SKM-1 (cell line): ENCODE measurements around the gene KIF3C.
"Not testable (repeated sequence)": the region's sequence is repeated elsewhere in the genome, so short reads cannot be mapped to it uniquely, and the experiment has no call there.

Source experiments
- DNase-seq: peaks from one replicate; lab custom pipeline; 2025; ENCODE audit not compliant: unreplicated experiment; lab: John Stamatoyannopoulos, UW

Gene KIF3C

DNA sequence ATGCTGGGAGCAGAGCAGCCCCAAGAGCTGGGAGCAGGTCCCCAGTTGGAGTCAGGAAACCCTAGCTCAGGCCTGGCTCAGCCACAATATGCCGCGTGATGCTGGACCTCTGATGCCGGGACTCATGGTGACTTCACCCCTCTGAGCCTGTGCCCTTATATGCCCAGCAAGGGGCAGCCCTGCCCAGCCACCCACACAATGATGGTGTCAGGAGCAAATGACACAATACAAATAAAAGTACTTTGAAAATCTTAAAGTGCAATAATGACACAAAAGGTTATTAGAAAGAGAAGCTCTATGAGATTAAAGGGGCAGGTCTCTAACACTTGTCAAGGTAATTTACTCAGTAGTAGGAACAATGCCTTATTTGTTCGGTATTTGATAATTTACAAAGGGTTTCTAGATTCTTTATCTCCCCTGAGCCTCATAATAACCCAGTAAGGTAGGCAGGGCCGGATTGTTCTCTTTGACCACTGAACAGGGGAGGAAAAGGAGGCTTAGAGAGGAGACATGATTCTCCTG, 18.3 kb upstream of the KIF3C start:
- DNase-seq = no peak

DNA sequence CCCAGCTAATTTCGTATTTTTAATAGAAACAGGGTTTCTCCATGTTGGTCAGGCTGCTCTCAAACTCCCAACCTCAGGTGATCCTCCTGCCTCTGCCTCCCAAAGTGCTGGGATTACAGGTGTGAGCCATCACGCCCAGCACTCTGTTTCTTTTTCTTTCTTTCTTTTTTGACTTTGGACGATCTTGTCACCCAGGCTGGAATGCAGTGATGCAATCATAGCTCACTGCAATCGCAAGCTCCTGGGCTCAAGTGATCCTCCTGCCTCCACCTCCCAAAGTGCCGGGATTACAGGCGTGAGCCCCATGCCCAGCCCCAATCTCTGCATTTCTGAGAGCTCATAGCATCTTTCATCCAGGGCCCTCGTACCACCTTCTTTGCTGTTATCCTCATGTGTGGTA, 17.1 kb upstream of the KIF3C start:
- not testable (repeated sequence) for DNase-seq

DNA sequence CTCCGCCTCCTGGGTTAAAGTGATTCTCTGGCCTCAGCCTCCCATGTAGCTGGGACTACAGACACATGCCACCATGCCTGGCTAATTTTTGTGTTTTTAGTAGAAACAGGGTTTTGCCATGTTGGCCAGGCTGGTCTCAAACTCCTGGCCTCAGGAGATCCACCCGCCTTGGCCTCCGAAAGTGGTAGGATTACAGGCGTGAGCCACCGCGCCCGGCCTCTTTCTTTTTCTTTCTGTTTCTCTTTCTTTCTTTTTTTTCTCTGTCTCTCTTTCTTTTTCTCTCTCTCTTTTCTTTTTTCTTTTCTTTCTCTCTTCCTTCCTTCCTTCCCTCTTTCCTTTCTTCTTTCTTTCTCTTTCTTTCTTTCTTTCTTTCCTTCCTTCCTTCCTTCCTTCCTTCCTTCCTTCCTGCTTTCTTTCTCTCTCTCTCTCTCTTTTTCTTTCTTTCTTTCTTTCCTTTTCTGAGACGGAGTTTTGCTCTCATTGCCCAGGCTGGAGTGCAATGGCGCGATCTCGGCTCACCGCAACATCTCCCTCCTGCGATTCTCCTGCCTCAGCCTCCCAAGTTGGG, 16.6 kb upstream of the KIF3C start:
- not testable (repeated sequence) for DNase-seq

GRCh38 chr2:25996844-25997243, 14.5 kb upstream of the KIF3C start:
- DNase-seq = no peak

DNA sequence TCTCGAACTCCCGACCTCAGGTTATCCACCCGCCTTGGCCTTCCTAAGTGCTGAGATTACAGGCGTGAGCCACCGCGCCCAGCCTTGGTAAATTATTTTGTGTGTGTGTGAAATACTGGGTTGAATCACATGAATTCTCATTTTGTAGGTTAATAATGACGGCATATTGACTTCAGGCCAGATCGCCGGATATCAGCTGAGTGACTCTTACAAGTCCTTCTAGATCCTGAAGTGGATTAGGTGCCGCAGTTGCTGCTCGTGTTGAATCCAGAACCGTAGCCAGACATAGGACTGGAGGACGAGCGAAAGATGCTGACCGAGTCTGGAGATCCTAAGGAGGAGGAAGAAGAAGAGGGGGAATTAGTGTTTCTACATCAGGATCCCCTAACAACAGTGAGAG, 12.2 kb upstream of the KIF3C start:
- no peak for DNase-seq

DNA sequence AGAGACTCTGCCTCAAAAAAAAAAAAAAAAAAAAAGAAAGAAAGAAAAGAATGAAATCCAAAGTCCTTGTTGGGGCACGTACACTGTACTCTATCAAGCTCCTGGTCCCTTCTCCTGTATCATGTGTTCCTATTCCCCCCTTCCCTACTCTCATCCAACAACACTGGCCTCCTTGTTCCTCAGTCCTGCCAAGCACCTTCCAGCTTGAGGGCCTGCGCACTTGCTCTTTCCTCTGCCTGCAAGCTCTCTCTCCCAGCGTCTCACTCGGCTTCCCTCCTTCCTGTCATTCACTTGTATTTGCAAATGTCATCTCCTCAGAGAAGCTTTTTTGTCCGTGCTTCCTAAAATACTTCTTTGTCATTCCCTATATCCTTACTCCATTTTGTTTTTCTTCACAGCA, 10.8 kb upstream of the KIF3C start:
- no peak for DNase-seq

DNA sequence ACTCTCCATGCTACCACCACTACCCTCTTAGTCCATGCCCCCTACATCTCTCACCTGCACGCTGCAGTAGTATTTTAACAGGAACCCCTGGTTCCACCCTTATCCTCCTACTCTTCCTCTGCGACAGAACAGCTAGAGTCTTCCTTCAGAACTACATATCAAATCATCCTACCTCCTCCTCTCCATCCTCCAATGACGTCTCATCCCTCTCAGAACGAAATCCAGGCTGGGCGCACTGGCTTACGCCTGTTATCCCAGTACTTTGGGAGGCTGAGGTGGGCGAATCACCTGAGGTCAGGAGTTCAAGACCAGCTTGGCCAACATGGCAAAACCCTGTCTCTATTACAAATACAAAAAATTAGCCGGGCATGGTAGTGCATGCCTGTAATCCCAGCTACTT, 10.3 kb upstream of the KIF3C start:
- DNase-seq = no peak

- DNase-seq = peak; percentile 39
These were observed 9.7 kb upstream of the KIF3C start for GRCh38 chr2:25991965-25992364.

- no peak for DNase-seq
These were observed 6.9 kb upstream of the KIF3C start for GRCh38 chr2:25989154-25989553.

GRCh38 chr2:25988134-25988533, 5.8 kb upstream of the KIF3C start:
- no peak for DNase-seq

DNA sequence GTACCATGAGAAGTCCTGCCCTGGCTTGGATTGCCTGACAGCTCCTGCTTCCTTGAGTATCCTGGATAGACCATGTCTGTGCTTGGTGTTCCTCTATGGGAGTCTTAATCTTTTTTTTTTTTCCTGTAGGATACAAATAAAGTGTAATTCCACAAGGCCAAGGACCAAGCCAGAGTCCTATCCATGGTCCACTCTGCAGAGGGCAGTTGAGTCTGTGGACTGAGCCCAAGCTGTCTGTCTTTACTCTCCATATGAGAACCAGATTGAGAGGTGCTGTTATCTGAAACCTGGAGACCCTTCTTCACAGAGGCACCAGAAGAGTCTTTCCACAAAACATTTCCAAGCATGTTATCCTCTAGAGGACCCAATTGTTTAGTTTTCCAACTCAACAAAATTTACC, 1.4 kb upstream of the KIF3C start:
- DNase-seq = no peak

DNA sequence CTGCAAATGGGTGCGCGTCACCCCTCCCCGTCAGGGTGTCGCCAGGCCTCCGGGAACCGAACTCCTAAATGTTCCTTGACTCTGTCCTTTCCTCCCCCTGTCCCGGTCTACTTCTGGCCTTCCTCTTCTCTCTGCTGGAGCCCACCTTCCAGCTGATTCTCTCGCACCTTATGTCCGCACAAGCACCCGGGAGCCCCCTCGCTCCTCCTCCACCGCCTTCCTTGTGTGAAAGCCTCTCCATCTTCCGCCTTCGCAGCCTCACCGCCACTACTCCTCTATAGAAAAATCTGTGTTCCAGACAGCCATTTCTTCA, 627 bp upstream of the KIF3C start:
- DNase-seq = no peak

DNA sequence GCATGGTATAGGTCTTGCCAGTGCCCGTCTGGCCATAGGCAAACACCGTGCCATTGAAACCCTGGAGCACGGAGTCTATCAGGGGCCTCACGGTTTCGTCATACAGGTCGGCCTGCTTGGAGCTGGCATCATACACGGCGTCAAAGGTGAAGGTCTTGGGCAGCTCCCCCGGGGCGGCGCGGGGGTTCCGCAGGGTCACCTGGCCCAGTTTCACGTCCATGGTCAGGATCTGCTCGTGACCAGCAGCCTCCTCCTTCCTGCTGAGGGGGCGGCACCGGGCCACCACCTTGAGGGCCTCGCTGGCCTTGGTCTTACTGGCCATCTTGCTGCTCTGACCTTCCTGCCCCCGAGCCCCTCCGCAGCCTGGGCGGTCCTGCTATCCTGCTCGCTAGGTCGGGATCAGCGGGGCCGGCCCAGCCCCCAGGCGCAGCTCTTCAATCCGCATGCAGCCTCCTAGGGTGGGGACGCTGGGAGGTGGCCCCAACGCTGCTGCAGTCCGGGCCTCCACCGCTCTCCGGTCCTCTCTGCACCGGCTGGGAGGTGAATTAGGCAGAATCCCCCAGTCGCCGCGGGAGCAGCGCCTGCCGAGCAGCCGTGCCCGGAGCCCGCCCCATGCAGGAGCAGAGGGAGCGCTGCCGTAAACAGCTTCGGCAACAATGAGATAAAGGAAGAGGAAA, 563 bp downstream of the KIF3C start:
- DNase-seq = no peak

- no peak for DNase-seq
These were observed 1.3 kb downstream of the KIF3C start for GRCh38 chr2:25980951-25981350.

GRCh38 chr2:25980076-25980887, 2.0 kb downstream of the KIF3C start:
- no peak for DNase-seq

GRCh38 chr2:25979001-25979400, 3.3 kb downstream of the KIF3C start:
- no peak for DNase-seq

DNA sequence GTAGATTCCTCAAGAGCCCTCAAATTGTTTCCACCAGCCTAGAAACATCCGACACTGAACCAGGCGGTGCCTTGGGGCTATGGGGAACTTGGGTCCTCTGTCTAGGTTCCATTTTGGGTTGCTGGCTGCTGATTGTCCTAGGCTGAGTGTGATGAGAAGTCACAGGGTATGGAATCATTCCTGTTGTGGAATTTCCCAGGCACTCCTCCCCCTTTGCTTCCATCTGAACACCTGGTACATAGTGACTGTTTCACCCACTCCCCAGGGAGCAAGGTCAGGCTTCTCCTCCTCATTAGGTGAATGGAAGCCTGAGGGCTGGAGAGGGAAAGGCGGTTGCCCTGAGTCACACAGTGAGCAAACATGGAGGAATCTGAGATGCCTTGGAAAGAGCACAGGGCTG, 4.5 kb downstream of the KIF3C start:
- DNase-seq = no peak

DNA sequence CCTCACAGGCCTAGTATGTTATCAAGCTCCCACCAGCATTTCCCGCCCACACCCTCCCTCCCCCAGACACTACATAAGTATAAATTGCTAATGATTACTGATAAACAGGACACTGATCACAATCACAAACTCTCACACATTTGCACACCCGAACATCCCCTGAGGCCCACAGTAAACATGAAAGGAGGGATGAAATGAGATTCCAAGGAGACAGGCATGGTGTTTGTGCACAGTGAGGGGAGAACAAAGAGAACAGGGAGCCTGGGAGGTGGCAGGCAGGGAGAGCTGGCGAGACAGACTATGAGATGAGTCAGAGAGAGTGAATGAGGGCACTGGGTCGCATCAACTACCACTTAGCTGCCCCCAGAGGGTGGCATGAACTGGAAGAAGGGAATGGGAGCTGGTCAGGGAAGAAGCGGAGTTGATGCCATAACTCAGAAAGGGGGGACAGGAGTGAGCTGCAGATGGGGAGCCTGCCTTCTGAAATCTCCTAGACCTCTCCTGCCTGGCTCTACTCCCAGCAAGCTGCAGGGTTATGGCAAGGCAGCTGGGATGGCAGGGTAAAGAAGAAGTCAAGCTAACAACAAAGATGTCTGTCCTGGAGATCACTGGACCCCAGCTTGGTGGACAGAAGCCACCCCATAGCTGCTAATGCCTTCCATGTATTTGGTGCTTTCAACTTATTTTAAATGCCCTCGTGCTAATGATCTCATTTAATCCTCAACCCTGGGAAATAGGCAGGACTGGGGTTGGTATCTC, 5.1 kb downstream of the KIF3C start:
- no peak for DNase-seq

GRCh38 chr2:25972049-25972823, 10.1 kb downstream of the KIF3C start:
- DNase-seq = no peak

DNA sequence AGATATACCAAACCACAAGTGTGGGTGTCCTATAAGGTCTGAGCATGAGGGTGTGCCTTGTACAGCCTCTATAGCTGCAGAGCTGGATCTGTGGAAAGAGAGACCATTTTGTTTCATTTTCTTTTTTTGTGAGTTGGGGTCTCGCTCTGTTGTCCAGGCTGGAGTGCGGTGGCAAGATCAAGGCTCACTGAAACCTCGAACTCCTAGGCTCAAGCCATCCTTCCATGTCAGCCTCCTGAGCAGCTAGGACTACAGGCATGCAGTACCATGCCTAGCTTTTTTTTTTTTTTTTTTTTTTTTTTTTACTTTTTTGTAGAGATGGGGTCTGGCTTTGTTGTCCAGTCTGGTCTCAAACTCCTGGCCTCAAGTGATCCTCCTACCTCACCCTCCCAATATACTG, 10.7 kb downstream of the KIF3C start:
- no peak for DNase-seq
